ENCODE results near the gene SPRR1B.

DNA sequence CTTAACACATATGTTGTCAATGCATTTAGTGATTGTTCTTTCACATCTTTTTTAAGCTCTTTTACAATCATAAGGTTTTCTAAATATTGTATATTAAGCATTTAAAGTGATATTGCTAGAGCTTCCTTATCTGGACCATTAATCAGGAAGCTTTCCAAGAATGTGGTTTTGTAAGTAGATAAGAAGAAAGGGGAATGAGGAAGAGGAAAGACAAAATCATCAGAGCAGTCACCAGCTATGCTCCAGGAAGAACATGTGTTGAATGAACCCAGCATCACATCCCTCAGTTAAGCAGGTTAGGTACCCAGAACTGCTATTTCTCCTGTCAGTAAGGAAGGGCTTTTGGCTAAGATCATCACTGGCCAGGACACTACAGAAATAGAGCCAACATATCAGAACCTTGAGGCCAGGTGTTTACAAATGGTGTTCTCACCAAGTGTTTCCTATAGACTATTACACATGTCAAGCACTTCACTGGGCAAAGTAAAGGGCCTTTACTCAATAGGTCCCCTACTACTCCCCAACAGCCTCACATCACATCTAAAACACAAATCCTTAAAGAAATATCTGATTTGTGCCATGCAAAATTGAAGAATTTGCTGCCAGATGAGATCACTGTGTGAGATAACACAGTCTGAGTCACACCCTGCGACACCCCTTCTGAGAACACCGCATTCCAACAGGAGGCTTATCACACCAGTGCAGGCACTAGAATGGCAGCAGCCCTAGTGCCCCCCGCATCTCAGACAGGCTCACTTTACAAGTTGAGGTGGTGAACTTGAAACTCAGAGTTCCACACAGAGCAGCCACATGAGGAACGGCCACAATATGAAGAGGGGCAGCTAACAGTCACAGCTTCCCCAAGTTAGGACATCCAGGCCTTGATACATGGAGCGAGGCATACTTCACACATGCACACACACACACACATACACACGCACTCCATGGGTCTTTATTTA is 28.1 kb downstream of the SPRR1B start:
- TF ChIP-seq, protein P1, sequence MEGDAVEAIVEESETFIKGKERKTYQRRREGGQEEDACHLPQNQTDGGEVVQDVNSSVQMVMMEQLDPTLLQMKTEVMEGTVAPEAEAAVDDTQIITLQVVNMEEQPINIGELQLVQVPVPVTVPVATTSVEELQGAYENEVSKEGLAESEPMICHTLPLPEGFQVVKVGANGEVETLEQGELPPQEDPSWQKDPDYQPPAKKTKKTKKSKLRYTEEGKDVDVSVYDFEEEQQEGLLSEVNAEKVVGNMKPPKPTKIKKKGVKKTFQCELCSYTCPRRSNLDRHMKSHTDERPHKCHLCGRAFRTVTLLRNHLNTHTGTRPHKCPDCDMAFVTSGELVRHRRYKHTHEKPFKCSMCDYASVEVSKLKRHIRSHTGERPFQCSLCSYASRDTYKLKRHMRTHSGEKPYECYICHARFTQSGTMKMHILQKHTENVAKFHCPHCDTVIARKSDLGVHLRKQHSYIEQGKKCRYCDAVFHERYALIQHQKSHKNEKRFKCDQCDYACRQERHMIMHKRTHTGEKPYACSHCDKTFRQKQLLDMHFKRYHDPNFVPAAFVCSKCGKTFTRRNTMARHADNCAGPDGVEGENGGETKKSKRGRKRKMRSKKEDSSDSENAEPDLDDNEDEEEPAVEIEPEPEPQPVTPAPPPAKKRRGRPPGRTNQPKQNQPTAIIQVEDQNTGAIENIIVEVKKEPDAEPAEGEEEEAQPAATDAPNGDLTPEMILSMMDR (IDR thresholded peaks at IDR 0.05) = no peak
- TF ChIP-seq POLR2A (IDR thresholded peaks at IDR 0.05) = no peak

Data from Peyer's patch (tissue), 4 donors.